HG02642 (cell line): ENCODE data around the gene PIP.
"Not testable (repeated sequence)": the region's sequence is repeated elsewhere in the genome, so short reads cannot be mapped to it uniquely, and the experiment has no call there.

Experiments
- ATAC-seq: cut with Tn5 transposase; IDR thresholded peaks from one replicate; pipeline ENCODE4 v1.9.1; 2021; ENCODE audit warnings: mild to moderate bottlenecking; ENCODE audit not compliant: unreplicated experiment, poor library complexity

Gene PIP

GRCh38 chr7:143176128-143176527, 44.3 kb downstream of the PIP start:
- ATAC-seq: no peak

GRCh38 chr7:143177374-143178119, 45.7 kb downstream of the PIP start:
- ATAC-seq: no peak

GRCh38 chr7:143180771-143181170, 48.9 kb downstream of the PIP start:
- not testable (repeated sequence) for ATAC-seq

GRCh38 chr7:143181349-143181748, 49.5 kb downstream of the PIP start:
- ATAC-seq: no peak

GRCh38 chr7:143183024-143183423, 51.1 kb downstream of the PIP start, which contains the start of gene TAS2R39:
TSS of gene TAS2R39 (plus strand) at chr7:143183419. CDS start at chr7:143183419, 0 bp downstream.
- ATAC-seq: no peak

GRCh38 chr7:143185551-143185950, 53.7 kb downstream of the PIP start:
- no peak for ATAC-seq

- no peak for ATAC-seq
Measured at GRCh38 chr7:143188994-143189393, 57.1 kb downstream of the PIP start.
